Stimulated activated CD8-positive, alpha-beta memory T cell treated with anti-CD3 and anti-CD28 coated beads, Interleukin-12 subunit alpha, Interleukin-12 subunit beta, amount 100 ng/mL, for 1 hour (primary cell): ENCODE results near the gene CEP104.

Source experiments
- DNase-seq: peaks from one replicate; pipeline ENCODE4 v3.0.0-alpha.2; 2020; ENCODE audit warnings: low read depth

Gene CEP104

DNA sequence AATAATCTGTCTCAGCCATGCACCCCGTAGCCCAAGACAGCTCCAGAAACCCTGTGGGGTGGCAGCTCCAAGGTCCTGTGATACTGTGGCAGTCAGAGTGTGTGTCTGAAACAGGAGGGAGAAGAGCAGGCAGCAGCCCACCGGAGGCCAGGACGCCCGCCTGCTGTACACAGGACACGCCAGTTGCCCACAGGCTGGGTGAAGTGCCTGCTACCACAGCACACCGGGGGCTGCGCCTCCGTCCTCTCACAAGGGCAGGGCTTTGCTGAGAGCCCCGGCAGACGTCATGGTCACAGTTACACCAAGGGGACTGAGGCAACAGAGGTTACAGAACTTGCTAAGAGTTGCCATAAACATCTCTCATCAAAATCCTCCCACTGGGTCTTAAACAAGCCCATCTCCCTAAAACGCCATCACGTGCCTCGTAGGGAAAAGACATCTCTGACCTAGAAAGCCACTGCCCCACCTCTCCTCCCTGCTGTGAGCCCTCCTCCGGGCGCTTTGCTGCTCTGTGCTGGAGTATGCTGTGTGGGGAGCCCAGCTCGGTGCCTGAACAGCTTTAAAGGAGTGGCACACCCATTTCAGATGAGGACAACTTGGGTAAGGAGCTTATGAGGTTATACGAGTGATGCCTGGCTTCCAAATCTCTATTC is 37.7 kb upstream of the CEP104 start:
- DNase-seq = no peak

DNA sequence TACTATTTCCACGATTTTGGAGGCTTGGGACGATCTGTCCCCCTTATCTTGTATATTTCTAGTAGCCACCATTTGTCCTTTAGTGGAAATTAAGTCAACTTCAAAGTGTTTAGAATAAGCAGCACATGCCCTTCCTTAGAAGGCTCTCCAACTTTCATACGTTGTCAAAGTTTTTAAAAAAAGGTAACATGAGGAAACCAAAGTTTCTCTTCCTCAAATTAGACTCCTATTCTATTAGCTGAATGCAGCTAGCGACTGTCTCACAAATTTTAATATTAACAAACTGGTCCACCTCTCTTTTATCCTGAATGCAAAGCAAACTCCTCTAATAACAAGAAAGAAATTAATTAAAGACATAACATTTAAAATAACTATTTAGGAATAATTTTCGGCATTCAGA is 36.2 kb upstream of the CEP104 start:
- no peak for DNase-seq

DNA sequence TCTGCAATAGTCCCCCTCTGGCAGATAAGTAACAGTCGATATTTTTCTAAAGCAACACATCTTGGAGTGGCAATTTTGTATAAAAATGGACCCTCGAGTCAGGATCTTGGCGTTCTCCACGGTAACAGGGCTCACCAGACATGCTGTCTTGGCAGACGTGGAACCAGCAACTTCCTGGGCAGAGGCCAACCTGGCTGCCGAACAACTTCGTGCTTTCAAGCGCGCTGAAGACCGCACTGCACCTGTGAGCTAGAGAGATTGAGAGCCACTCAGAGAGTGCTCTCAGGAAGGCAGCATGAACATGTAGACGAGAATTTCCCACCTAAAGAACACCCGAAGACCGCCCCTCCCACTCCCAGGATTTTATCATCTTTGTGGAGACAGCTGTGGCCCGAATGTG is 35.7 kb upstream of the CEP104 start:
- DNase-seq = no peak

DNA sequence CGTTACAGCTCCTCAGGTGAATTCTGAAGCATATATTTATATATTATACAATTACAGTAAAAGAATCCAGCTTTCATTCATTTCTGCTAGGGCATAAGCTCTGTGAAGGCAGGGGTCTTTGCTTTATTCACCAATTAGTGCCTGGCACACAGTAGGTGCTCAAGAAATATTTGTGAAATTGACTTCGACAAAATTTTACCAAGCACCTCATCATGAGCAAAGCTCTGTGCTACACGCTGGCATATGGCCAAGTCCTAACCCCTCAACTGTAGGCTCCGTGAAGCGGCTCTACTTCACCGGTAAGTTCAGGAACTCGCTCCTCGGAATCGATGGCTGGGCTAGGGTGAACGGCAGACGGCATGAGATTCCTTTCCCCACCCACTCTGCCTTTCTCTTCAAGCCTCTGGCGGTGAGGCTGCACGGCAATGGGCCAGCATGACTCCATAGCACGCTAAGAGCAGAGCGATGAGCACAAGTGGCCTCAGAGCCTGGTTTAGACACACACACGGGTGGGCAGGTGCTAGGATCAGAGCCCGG is 34.4 kb upstream of the CEP104 start:
- no peak for DNase-seq

DNA sequence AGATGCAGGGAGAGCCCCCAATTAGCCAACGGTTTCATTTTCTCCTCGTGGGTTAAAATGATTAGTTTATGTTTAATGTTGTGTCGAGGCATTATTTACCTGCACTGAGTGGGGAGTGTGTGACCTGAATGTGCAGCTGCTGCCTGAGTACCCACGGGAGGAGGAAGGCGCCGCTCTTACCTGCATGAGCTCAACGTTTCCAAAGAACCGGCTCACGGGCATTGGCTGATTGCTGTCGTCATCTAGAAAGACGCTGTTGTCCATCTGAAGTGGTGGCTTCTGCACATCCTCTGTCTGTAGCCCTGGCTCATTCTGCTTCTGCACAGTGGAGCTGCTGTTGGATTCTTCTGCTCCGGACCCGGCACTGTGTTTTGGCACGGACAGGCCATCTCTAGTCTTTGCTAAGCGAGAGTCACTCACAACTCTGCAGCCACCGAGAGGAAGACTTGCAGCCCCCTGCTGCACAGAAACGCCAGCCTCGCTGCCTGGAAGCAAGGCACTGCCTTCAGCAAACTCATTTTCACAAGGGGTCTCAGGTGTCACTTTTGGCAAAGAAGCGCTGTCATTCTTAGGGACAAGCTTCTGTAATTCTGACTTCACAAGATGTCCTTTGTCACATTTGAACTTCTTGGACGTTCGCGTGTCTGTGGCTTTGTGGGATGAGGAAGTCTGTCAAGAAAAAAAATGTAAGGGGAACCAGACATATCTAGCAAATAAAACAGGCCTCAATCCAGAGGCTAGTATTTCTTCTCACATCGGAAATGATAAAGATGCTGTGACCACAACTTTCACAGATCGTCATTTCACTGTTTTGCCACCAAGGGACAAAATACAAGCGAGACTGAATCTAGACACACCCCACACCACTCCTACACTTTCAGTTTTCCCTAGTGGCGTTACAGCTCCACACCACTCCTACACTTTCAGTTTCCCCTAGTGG is 33.6 kb upstream of the CEP104 start:
- no peak for DNase-seq

DNA sequence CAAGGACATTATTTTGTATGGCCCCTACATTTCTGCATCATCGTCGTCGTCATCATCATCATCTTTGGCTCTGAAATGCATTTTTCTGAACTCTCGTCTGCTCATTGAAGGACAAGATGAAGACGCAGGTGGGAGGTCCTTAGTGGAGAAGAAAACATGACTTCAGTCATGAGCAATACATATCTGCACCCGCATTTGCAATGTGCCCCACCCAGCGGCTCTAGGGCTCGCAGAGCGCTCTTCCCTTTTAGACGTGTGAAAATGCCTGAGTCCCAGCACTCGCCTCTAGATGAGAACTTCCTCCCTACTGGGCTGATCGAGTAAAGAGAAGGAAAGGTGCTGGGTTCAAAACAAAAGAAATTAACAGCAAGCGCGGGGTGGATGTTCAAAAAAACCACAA is 32.9 kb upstream of the CEP104 start:
- no peak for DNase-seq

DNA sequence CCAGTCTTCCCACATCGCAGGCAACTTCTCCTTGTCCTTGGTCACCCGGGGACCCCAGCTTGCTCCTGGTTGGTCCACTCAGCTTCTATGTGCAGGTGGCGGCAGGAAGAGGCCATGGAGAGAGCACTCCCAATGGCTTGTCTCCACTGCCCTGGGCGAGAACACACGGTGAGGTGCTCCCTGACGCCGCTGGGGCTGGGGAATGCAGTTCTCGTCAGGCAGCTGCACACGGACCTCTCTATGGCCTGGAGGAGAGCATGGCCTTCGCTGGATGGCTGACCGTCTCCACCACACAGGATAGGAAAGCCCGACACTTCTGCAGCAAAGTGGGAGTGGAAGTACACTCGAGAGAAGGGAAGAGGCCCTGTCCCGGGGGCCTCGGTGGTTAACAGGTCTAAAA is 31.3 kb upstream of the CEP104 start:
- DNase-seq = no peak

DNA sequence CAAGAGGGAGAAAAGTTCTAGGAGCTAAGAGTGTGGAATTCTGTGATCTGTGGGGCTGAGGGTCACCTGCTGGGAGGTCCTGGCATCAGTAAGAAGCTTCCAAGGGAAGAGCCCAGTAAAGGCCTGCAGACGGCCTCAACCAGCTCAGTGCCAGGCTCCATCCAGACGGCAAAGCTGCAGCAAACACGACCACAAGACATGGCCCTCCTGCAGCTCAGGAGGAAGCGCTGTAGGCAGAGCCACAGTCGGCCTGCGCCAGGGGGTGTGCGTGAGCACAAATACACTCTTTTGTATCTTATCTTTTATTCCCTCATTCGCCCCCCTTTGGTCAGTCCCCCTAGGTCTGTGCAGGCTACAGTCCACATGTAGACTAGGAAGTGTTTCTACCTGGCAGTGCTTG is 29.7 kb upstream of the CEP104 start:
- no peak for DNase-seq

DNA sequence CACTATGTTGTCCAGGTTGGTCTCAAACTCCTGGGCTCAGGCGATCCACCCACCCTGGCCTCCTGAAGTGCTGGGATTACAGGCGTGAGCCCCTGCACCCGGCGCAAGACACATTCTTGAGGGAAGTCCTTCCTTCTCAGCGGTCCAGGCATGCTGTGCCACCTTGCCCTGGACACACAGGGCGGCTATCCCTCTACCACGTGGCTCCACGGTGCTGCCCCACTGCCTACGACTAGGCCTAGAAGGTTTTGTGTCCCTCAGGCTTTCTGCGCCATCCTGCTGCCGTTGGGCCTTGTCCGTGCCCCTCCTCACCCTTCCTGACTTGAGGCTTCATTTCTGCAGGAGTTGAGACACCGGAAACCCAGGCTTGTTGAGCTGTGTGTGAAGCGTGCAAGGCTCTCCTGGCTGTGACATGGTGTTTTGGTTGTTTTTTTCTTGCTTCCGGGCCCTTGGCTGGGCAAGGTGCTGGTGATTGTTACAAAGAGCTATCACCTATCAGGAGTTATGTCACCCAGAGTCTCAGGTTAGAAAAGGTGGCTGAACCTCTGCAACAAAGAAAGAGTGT is 29.2 kb upstream of the CEP104 start:
- DNase-seq = no peak

DNA sequence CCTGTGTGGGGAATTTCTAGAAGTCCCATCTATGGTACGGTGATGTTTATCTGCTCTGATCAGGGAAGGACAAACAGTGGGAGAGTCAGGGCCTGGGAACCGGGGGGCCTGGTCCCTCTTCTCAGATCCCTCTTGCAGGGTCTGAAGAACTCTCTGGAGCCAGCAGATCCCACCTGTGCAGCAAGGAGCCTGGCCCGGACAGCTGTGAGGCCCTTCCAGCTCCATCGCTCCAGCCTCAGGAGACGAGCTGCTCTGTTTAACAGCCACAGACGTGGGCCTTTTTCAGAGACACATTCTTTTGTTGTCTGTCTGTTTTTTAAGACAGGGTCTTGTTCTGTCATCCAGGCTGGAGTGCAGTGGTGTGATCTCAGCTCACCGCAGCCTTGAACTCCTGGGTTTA is 28.6 kb upstream of the CEP104 start:
- no peak for DNase-seq

DNA sequence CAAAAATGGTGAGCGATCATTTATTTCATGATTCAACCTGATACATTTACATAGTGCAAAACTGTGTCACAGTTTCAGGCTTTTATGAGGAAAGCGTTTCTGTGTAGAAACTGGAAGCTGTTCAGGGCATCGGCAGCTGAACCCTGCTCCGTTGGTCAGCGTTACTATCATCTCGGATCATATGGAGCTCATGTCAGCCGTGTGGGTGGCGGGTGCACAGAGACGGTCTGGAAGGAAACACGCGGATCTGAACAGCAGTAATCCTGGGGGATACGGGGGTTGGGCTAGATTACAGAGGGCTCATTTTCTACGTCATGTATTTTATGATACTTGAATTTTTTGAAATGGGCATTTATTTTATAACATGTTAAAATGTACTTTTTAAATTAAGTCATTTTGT is 28.0 kb upstream of the CEP104 start:
- DNase-seq = no peak

DNA sequence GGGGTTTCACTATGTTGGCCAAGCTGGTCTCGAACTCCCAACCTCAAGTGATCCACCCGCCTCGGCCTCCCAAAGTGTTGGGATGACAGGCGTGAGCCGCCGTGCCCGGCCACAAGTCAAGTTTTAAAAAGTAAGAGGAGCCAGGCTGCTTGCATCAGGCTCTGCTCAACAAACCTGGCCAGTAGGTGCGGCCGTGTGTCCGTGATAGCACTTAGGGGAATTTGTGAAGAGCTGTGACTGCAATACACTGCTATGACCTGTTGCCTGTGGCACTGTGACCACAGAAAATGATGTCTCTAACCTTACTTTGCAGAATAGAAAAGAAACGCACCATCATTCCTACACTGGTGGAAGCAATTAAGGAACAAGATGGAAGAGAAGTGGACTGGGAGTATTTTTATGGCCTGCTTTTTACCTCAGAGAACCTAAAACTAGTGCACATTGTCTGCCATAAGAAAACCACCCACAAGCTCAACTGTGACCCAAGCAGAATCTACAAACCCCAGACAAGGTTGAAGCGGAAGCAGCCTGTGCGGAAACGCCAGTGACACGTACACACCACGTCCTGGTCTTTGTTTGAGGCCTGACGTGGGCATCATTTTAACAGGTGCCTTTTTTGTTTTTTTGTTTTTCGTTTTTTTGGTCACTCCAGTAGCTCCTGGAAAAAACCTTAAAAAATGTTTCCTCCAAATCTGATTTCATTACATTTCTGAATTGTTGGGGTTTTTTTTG is 26.3 kb upstream of the CEP104 start:
- no peak for DNase-seq

DNA sequence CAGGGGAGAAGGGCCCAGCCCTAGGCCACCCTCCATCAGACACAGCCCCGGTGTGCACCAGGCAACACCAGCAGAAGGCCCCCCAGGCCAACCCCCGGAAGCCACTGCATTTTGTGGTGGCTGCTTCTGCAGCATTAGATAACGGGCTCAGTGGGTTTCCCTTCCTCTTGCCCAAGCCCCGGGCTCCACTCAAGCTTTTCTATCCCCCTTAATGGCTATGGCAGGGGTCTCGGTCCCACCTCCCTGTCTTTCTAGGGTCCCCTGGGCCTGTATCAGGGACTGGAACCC is 24.1 kb upstream of the CEP104 start:
- no peak for DNase-seq

DNA sequence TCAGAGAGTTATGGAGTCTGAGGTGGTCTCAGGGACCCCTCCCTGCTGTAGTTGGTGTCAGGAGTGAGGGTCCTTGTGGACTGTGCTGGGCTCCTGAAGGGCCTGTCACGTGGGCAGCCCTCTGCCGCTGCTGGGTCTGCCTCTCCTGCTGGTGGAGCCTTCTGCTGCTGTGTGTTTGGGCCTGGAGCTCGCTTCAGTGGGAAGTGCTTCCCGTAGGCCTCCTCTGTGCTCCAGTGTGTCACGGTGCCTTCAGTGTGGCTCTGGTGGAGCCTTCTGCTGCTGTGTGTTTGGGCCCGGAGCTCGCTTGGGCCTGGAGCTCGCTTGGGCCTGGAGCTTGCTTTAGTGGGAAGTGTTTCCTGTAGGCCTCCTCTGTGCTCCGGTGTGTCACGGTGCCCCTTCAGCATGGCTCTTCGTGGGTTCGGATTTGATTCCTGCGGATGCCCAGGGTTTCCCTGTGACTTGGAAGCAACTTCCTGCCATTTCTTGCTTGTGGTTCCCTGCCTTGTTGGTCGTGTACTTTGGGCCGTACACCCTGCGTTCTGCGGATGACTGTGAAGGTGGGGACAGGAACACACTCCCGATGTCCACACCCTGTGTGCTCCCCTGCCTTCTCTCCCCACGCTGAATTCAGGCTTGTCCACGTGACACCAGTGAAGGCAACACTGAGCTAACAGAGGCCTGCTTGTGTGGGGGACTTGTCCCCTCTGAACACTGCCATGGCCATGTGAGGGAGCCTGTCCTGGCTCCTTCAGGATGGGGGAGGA is 23.6 kb upstream of the CEP104 start:
- no peak for DNase-seq

DNA sequence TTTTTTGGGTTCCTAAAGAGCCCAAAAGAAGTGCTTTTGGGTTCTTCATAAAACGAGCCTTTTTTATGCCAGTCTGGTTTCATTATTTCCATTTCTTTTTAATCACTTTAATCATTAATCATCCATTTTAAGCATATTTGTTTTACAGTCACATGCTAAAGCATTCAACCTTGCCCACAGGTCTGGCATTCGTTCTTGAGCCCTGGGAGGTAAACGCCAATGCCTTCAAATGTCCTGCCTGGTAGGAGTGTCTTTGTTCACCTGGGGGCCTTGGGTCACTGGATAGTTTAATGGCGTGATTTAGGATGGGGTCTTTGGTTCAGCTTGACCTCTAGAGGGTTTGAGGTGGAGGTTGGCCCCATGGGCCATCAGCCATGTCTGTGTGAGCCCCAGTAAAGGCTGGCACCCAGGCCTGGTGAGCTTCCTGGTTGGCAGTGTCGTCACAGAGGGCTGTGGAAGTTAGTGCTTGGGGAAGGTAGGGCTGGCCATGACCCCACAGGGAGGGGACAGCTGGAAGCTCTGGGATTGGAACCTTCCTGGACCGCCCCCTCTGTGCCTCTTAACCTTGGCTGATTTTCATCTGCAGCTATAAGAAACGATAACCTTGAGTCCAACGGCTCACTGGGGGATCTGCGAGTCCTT is 22.9 kb upstream of the CEP104 start:
- DNase-seq = no peak

DNA sequence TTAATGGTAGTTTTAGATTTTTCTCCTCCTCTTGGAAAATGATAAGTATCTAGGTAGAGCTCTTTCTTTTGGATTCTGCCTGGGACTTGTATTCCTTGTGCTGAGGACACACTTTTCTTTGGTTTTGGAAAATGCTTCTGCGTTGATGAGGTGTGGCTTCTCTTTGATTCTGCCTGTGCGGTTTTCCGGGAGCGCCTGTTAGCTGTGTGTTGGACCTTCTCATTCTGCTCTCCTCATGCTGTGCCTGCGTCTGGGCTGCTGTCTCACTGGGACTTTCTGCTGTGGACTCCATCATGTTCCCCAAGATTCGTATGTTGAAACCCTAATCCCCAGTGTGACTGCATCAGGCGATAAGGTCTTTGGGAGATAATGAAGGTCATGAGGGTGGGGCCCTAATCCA is 22.1 kb upstream of the CEP104 start:
- no peak for DNase-seq

DNA sequence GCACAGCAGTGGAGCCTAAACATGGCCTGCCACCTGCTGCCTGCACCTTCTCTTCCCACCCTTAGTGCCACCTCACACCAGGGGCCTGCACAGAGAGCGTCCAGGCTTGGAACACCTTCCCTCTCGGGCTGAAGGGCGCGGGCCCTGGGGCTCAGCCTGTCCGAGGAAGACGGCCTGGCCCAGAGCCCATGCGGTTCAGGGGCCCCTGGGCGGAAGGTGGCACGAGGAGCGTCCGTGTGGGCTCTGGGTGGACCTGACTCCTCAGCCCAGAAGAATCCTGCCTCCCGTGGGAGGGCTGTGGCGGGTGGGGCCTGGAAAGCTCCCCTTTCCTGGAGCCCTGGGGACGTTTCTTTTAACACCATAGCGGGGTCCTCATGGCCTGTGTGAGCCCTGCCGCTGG is 19.7 kb upstream of the CEP104 start:
- DNase-seq = no peak

DNA sequence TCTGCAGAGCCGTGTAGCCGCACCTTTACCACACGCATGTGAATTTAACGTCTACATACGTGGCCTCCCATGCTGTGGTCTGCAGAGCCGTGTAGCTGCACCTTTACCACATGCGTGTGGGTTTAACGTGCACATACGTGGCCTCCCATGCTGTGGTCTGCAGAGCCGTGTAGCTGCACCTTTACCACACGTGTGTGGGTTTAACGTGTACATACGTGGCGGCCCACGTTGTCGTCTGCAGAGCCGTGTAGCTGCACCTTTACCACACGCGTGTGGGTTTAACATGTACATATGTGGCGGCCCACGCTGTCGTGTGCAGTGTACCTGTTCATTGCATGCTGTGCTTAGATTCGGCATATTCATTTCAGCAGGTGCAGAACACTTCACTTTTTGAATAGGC is 17.7 kb upstream of the CEP104 start:
- no peak for DNase-seq

DNA sequence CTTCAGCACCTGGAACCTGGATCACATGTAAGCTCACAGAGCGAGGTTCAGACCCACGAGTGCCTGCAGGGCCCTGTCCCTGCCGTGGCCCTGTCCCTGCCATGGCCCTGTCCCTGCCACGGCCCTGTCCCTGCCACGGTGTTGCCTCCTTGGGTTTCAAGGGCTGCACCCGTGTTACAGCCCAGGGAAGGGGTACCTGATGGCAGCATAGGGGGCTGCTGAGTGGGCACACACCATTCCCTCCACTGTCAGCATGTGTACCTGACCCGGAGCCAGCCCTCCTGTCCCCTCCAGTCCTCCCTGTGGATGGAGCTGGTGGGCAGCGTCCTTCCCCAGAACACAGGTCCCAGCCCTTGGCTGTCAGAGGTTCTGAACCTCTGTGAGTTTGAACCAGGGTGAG is 15.5 kb upstream of the CEP104 start:
- no peak for DNase-seq

DNA sequence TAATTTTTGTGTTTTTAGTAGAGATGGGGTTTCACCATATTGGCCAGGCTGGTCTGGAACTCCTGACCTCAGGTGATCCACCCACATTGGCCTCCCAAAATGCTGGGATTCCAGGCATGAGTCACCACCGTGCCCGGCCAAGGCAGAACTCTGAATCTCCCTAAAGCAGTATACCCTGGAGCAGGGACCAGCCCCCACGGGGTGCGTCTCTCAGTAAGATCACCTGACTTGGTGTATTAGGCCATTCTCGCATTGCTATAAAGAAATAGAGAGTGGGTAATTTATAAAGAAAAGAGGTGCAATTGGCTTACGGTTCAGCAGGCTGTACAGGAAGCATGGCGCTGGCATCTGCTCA is 14.4 kb upstream of the CEP104 start:
- no peak for DNase-seq

DNA sequence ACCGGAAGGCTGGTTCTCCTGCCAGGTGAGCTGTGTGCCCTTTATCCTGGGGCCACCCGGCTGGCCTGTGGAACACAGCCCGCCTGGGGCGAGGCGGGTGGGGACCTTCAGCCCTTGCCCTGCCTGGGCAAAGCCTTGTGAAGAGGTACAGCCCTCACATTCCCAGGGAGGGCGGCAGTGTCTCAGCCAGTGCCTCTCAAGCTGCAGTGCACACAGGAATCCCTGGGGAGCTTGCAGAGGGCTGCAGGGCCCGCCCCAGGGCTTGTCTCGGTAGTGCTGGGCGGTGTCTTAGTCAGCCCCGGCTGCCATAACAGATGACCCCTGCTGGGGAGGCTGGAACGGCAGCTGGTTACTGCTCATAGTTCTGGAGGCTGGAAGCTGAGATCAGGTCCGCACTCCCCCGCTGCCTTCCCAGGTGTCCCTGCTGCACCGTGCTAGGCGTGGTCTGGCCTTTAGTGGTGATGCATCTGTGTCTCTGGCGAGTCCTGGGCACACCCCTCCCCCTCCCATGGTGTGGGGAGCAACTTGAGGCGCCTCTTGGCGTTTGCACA is 12.8 kb upstream of the CEP104 start:
- no peak for DNase-seq
